ENCODE measurements around the gene ESRRA.
"Not testable (repeated sequence)": the region's sequence is repeated elsewhere in the genome, so short reads cannot be mapped to it uniquely, and the experiment has no call there.

Gene ESRRA

GRCh38 chr11:64292460-64293254 is 12.7 kb upstream of the ESRRA start:
- DNase-seq, result no peak

- no peak for DNase-seq
These were observed 10.6 kb upstream of the ESRRA start for GRCh38 chr11:64294774-64295173.

GRCh38 chr11:64295760-64296159 is 9.6 kb upstream of the ESRRA start:
- DNase-seq, result no peak

- no peak for DNase-seq
These were observed 9.1 kb upstream of the ESRRA start for GRCh38 chr11:64296236-64296635.

- no peak for DNase-seq
These were observed 8.3 kb upstream of the ESRRA start for GRCh38 chr11:64296830-64297698.

GRCh38 chr11:64297699-64298358 is 7.5 kb upstream of the ESRRA start:
- no peak for DNase-seq

- no peak for DNase-seq
These were observed 6.1 kb upstream of the ESRRA start for GRCh38 chr11:64298966-64299846.

- DNase-seq, result no peak
These were observed 5.3 kb upstream of the ESRRA start, which contains the start of gene CATSPERZ for GRCh38 chr11:64299847-64300648. CATSPERZ (plus strand) TSS chr11:64300358; CDS start chr11:64300411, 53 bp downstream.

GRCh38 chr11:64303109-64304031 is 2.0 kb upstream of the ESRRA start:
- no peak for DNase-seq

GRCh38 chr11:64304032-64304315 is 1.4 kb upstream of the ESRRA start:
- no peak for DNase-seq

GRCh38 chr11:64304316-64305072 is 830 bp upstream of the ESRRA start:
- peak; percentile 95 for DNase-seq

- peak; percentile 73 for DNase-seq
These were observed 603 bp downstream of the ESRRA start for GRCh38 chr11:64305691-64306562.

- no peak for DNase-seq
These were observed 1.2 kb downstream of the ESRRA start for GRCh38 chr11:64306563-64306875.

- no peak for DNase-seq
These were observed 1.7 kb downstream of the ESRRA start for GRCh38 chr11:64306876-64307622.

- not testable (repeated sequence) for DNase-seq
These were observed 2.5 kb downstream of the ESRRA start for GRCh38 chr11:64307795-64308194.

- DNase-seq, result no peak
These were observed 7.6 kb downstream of the ESRRA start for GRCh38 chr11:64312947-64313346.

GRCh38 chr11:64313491-64314145 is 8.3 kb downstream of the ESRRA start:
- DNase-seq, result no peak
